Keratinocyte (primary cell): Measurements from ENCODE around the gene PHKA2. TPM values are rescaled to one million over a fixed set of nuclear protein-coding genes. Genes with fewer than 3 reads are reported as not detected.
A peak's percentile ranks its signal among the peaks of the same experiment; 100 is the strongest.

Source experiments
- DNase-seq: peaks from one replicate; pipeline ENCODE4 v3.0.0-alpha.2; 2011; ENCODE audit warnings: low read depth, missing footprints, low spot score
- FAIRE-seq: peaks from 2 replicates; lab custom pipeline; 2011; peaks lifted over from hg19 to GRCh38; lab: Jason Lieb, UNC
- H2AFZ ChIP-seq: 2 replicates; pipeline ENCODE4 v1.6.0; 2012; ENCODE audit warnings: low read length, control low read depth, inconsistent platforms; ENCODE audit not compliant: control insufficient read depth
- H3K27ac ChIP-seq: 2 replicates; pipeline ENCODE4 v1.5.1; 2011; ENCODE audit warnings: low read length; ENCODE audit not compliant: control insufficient read depth, insufficient read depth
- H3K27me3 ChIP-seq: 3 replicates; pipeline ENCODE4 v1.6.0; 2011; ENCODE audit warnings: low read length; ENCODE audit not compliant: control insufficient read depth, insufficient read depth; ENCODE audit errors: extremely low read depth
- H3K36me3 ChIP-seq, 2 experiments: 2 replicates in 1 of 2; 3 replicates in 1 of 2; pipeline ENCODE4 v1.5.1; 2011; ENCODE audit warnings: low read length in 2 of 2, mild to moderate bottlenecking in 1 of 2; ENCODE audit not compliant: control insufficient read depth in 2 of 2, insufficient read depth in 2 of 2; ENCODE audit errors: extremely low read depth in 1 of 2
- H3K4me1 ChIP-seq: 3 replicates; pipeline ENCODE4 v1.5.1; 2011; ENCODE audit warnings: low read length; ENCODE audit not compliant: control insufficient read depth, insufficient read depth; ENCODE audit errors: extremely low read depth
- H3K4me2 ChIP-seq: 3 replicates; pipeline ENCODE4 v1.6.0; 2011; ENCODE audit warnings: low read depth, low read length; ENCODE audit not compliant: control insufficient read depth, insufficient read depth; ENCODE audit errors: extremely low read depth
- H3K4me3 ChIP-seq, 3 experiments: fragments of 200-600 bp in 1 of 3; sonication (generic) in 1 of 3; 2 replicates in 2 of 3; 3 replicates in 1 of 3; pipeline ENCODE4 v1.5.1; 2011 to 2016; ENCODE audit warnings: low read length in 3 of 3, mild to moderate bottlenecking in 3 of 3, control low read depth in 2 of 3, inconsistent platforms in 1 of 3, low read depth in 1 of 3, mixed read lengths in 1 of 3, mixed run types in 1 of 3, moderate library complexity in 1 of 3; ENCODE audit not compliant: control insufficient read depth in 2 of 3, insufficient read depth in 2 of 3; ENCODE audit errors: extremely low read depth in 1 of 3
- H3K79me2 ChIP-seq: 2 replicates; pipeline ENCODE4 v1.6.0; 2012; ENCODE audit warnings: low read length; ENCODE audit not compliant: control insufficient read depth, insufficient read depth
- H3K9ac ChIP-seq: 3 replicates; pipeline ENCODE4 v1.6.0; 2011; ENCODE audit warnings: low read length; ENCODE audit not compliant: control insufficient read depth, insufficient read depth; ENCODE audit errors: extremely low read depth
- H3K9me1 ChIP-seq: 3 replicates; pipeline ENCODE4 v1.6.0; 2011; ENCODE audit warnings: low read length; ENCODE audit not compliant: control insufficient read depth, insufficient read depth; ENCODE audit errors: extremely low read depth
- H3K9me3 ChIP-seq: 2 replicates; pipeline ENCODE4 v1.5.1; 2012; ENCODE audit warnings: low read depth, low read length; ENCODE audit not compliant: control insufficient read depth
- H4K20me1 ChIP-seq: 3 replicates; pipeline ENCODE4 v1.6.0; 2011; ENCODE audit warnings: low read length; ENCODE audit not compliant: control insufficient read depth, insufficient read depth; ENCODE audit errors: extremely low read depth
- EZH2 ChIP-seq: IDR thresholded peaks from one replicate; pipeline ENCODE4 v1.6.1; 2012; ENCODE audit warnings: inconsistent platforms, mild to moderate bottlenecking, low read length, moderate library complexity
- dilution Hi-C: fragments of 300-500 bp; cut with MboI; formaldehyde crosslinking; loops from one replicate; pipeline ENCODE4 v1.7.0; 2020; ENCODE audit warnings: low sequenced_read_pairs; ENCODE audit not compliant: extremely low pct_ligation_motif_present
- polyA plus RNA-seq, 5 experiments: library from polyadenylated mRNA; depleted of rRNA in 3 of 5; stranded (reverse) in 3 of 5; stranded (forward) in 1 of 5; unstranded in 1 of 5; fragments of >200 nt; gene quantifications; 1 replicate in 1 of 5; 2 replicates in 3 of 5; 3 replicates in 1 of 5; pipeline versions ENCODE4 v1.2.1 to v1.2.3, GENCODE V29; 2011 to 2012; ENCODE audit warnings: missing spikeins in 2 of 5, low read depth in 1 of 5, low replicate concordance in 1 of 5
- TF ChIP-seq, protein P1 (sequence below), 3 experiments: IDR thresholded peaks in 1 of 3; conservative IDR thresholded peaks in 1 of 3; optimal IDR thresholded peaks in 1 of 3; 2 replicates in 2 of 3; 3 replicates in 1 of 3; pipeline versions ENCODE3 to v1.5.1; 2011; ENCODE audit warnings: low read length in 3 of 3, mild to moderate bottlenecking in 3 of 3, moderate library complexity in 2 of 3, control low read depth in 1 of 3, inconsistent platforms in 1 of 3; ENCODE audit not compliant: insufficient read depth in 2 of 3; ENCODE audit errors: extremely low read depth in 1 of 3

The PHKA2 gene
- polyA plus RNA-seq, 1 donor (not counting 4 experiments of a cell fraction or from before 2014, with no cell fraction given), result 14.1 TPM

DNA sequence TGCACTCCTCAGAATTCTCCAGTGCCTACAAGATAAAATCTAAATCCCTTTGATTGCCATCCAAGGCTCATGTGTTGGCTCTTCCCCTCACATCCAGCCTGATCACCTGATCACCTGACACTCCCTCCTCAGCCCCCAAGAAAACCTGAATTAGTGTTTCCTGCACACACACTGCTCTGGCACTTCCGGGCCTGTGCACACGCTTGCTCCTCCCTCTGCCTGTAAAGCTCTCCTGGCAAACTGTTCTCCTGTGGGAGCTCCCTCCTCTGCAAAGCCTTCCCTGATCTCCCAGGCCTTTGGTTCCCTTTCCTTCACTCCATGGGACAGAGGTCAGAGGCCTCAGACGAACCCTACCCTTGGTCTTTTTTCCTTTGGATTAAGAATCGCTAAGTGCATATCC, 19.9 kb downstream of the PHKA2 start:
- peak overlapping the region; percentile 57 for H3K4me2 ChIP-seq
- H3K9ac ChIP-seq, result no peak overlapping the region
- H3K27ac ChIP-seq, result no peak overlapping the region
- peaks cover 9% of the 10 kb centered on the region for H3K79me2 ChIP-seq
- TF ChIP-seq, protein P1, sequence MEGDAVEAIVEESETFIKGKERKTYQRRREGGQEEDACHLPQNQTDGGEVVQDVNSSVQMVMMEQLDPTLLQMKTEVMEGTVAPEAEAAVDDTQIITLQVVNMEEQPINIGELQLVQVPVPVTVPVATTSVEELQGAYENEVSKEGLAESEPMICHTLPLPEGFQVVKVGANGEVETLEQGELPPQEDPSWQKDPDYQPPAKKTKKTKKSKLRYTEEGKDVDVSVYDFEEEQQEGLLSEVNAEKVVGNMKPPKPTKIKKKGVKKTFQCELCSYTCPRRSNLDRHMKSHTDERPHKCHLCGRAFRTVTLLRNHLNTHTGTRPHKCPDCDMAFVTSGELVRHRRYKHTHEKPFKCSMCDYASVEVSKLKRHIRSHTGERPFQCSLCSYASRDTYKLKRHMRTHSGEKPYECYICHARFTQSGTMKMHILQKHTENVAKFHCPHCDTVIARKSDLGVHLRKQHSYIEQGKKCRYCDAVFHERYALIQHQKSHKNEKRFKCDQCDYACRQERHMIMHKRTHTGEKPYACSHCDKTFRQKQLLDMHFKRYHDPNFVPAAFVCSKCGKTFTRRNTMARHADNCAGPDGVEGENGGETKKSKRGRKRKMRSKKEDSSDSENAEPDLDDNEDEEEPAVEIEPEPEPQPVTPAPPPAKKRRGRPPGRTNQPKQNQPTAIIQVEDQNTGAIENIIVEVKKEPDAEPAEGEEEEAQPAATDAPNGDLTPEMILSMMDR (optimal IDR thresholded peaks at IDR 0.05 in 1 of 3, IDR thresholded peaks at IDR 0.05 in 1 of 3, conservative IDR thresholded peaks at IDR 0.05 in 1 of 3; ENCODE audit: extremely low read depth in 1 of 3, insufficient read depth in 2 of 3, low read length in 3 of 3), result no peak
- no peak for TF ChIP-seq EZH2
- dilution Hi-C loops, result no loop called here
- peaks cover 28% of the 10 kb centered on the region for H3K4me1 ChIP-seq
- H4K20me1 ChIP-seq, result no peaks in the 10 kb centered on the region
- FAIRE-seq (peak; percentile 26), DNase-seq (no peak)
- no peaks in the 10 kb centered on the region for H3K9me3 ChIP-seq
- H3K27me3 ChIP-seq, result no peaks in the 10 kb centered on the region
- peak overlapping the region; percentile 20 for H2AFZ ChIP-seq
- no peaks in the 10 kb centered on the region for H3K9me1 ChIP-seq
- peak overlapping the region in 1 of 3 experiments; percentile 26 for H3K4me3 ChIP-seq
- H3K36me3 ChIP-seq, result no peaks in the 10 kb centered on the region

DNA sequence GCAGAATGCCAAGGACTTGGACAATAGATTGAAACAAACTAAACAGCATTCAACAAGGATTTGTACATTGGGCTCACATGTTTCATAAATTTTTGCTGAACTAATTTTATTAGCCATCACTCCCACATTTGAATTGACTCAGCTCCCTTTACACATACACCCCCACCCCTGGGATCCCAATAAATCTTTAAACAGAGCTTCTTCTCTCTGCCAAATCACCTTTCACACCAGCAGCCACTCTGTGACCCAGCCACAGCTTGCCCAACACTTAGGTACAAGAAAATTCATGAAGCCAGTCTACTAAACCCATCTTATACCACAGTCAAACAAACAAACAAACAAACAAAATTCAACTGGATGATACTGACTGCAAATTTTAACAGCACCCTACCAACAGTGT, 21.6 kb downstream of the PHKA2 start:
- Histone ChIP-seq H4K20me1 (no peaks in the 10 kb centered on the region), H3K27me3 (no peaks in the 10 kb centered on the region), H2AFZ (no peak overlapping the region), H3K36me3 (no peaks in the 10 kb centered on the region), H3K4me1 (peaks cover 28% of the 10 kb centered on the region), H3K79me2 (peaks cover 9% of the 10 kb centered on the region), H3K4me3 (no peak overlapping the region), H3K9me1 (no peaks in the 10 kb centered on the region), H3K9ac (no peak overlapping the region), H3K27ac (no peak overlapping the region), H3K4me2 (peak overlapping the region; percentile 9), H3K9me3 (no peaks in the 10 kb centered on the region)
- dilution Hi-C loops, result no loop called here
- TF ChIP-seq EZH2, result no peak
- TF ChIP-seq, protein P1 (optimal IDR thresholded peaks at IDR 0.05 in 1 of 3, IDR thresholded peaks at IDR 0.05 in 1 of 3, conservative IDR thresholded peaks at IDR 0.05 in 1 of 3; ENCODE audit: extremely low read depth in 1 of 3, insufficient read depth in 2 of 3, low read length in 3 of 3), result no peak
- FAIRE-seq (no peak), DNase-seq (no peak)
